Activated CD8-positive, alpha-beta memory T cell treated with anti-CD3 and anti-CD28 coated beads, Interleukin-2, amount 10 ng/mL, durations not matched to agents 7 days and 5 days (primary cell): ENCODE data around the gene LBH. TPM values are rescaled to one million over a fixed set of nuclear protein-coding genes. Genes with fewer than 3 reads are reported as not detected.

Experiments
- ATAC-seq: fragments of 150-1000 bp; cut with Tn5 transposase; one replicate; pipeline ENCODE4 v1.10.0; 2021; ENCODE audit warnings: moderate library complexity
- CTCF ChIA-PET: fragments of 350-600 bp; sonication (Branson Sonifier 250); formaldehyde crosslinking; loops from one replicate; lab custom pipeline; 2021; ENCODE audit warnings: antibody characterized with exemption; lab: Charles Lee
- DNase-seq: peaks from one replicate; pipeline ENCODE4 v3.0.0-alpha.2; 2020
- H3K27ac Mint-ChIP-seq: one replicate; pipeline ENCODE4 v1.8.0; 2021; ENCODE audit warnings: mild to moderate bottlenecking, mixed read lengths
- H3K27me3 Mint-ChIP-seq: one replicate; pipeline ENCODE4 v1.8.0; 2021; ENCODE audit warnings: mixed read lengths
- H3K36me3 Mint-ChIP-seq: one replicate; pipeline ENCODE4 v1.8.0; 2021; ENCODE audit warnings: mild to moderate bottlenecking, mixed read lengths
- H3K4me1 Mint-ChIP-seq: one replicate; pipeline ENCODE4 v1.8.0; 2021; ENCODE audit warnings: mixed read lengths
- H3K4me3 Mint-ChIP-seq: one replicate; pipeline ENCODE4 v1.8.0; 2021; ENCODE audit warnings: mild to moderate bottlenecking, moderate library complexity, mixed read lengths
- H3K9me3 Mint-ChIP-seq: one replicate; pipeline ENCODE4 v1.8.0; 2022; ENCODE audit warnings: low read depth, mixed read lengths
- total RNA-seq, 2 experiments: library from RNA; stranded (reverse); gene quantifications; one replicate each; pipeline ENCODE4 v1.2.3, GENCODE V29; 2021

The LBH gene
- total RNA-seq, 2 experiments from 2014 or later, result 68.5 to 71.5 TPM

GRCh38 chr2:30239986-30240752 lies 8.8 kb downstream of the LBH start:
- no peak for DNase-seq
- H3K4me1 Mint-ChIP-seq, result peaks cover 72% of the 10 kb centered on the region

GRCh38 chr2:30243231-30243630 lies 11.9 kb downstream of the LBH start:
- Mint-ChIP-seq H3K4me1 (peaks cover 45% of the 10 kb centered on the region), H3K27ac (no peak overlapping the region), H3K9me3 (no peaks in the 10 kb centered on the region), H3K36me3 (peaks cover 64% of the 10 kb centered on the region), H3K4me3 (no peak overlapping the region), H3K27me3 (no peaks in the 10 kb centered on the region)
- DNase-seq (no peak), ATAC-seq (no peak)
- CTCF ChIA-PET, result interaction anchor here (2.6 kb wide), 1 partner anchor 34 kb away, joined by 7 read pairs; no protein-coding TSS in a partner anchor

More at GRCh38 chr2:30239986-30240752, 8.8 kb downstream of the LBH start:
- Mint-ChIP-seq H3K4me3 (no peak overlapping the region), H3K36me3 (peaks cover 65% of the 10 kb centered on the region), H3K27ac (no peak overlapping the region), H3K9me3 (peaks cover 4% of the 10 kb centered on the region), H3K27me3 (no peaks in the 10 kb centered on the region)
- ATAC-seq, result no peak
- CTCF ChIA-PET, result interaction anchor here (0.6 to 4.5 kb wide), 19 partner anchors 8 to 207 kb away, joined by 3 to 38 read pairs (median 4); partner anchors contain the start of genes LBH, LCLAT1 and YPEL5

DNA sequence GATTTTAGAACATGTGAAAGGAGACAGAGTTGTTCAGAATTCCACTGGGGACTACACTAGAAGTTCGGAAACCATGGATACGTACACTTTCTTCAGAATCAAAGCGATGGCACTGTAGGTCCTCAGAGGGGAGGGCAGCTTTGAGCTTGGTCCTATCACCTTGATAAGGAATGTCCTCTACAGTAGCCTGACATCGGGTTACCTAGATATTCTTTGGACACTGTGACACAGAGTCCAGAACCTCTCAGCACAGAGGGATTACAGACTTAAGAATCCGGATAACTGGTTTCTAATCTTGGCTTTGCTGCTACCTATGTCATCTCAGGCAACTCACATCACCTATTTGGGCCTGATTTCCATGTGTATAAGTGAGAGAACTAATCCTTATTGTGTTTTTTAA lies 14.0 kb downstream of the LBH start:
- Mint-ChIP-seq H3K9me3 (no peaks in the 10 kb centered on the region), H3K27ac (no peak overlapping the region), H3K27me3 (no peaks in the 10 kb centered on the region), H3K4me3 (no peak overlapping the region), H3K36me3 (peaks cover 49% of the 10 kb centered on the region), H3K4me1 (peaks cover 32% of the 10 kb centered on the region)
- CTCF ChIA-PET, result interaction anchor here (0.9 to 2.6 kb wide), 4 partner anchors 20 to 466 kb away, joined by 3 to 8 read pairs (median 5); no protein-coding TSS in a partner anchor
- ATAC-seq (no peak), DNase-seq (no peak)

DNA sequence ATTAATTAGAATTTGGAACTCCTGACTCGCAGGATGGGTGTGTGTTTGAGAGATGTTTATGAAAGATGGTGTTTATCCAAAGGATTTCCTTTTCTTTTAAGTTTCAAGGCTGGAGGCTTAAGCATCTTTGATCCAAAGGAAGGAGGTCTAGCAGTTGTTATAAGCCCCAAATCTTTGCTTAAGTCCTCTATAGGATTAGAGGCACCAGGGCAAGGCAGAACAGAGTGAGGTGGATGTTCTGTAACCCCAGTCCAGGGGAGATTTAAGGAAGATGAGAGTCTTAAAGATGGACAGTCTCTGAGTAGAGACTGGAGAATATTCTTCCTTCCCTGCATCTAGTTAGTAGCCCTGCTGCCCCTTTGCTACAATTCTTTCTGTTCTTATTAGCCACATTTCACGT lies 17.5 kb downstream of the LBH start:
- Mint-ChIP-seq H3K4me1 (peaks cover 39% of the 10 kb centered on the region), H3K4me3 (no peak overlapping the region), H3K9me3 (no peaks in the 10 kb centered on the region), H3K27ac (no peak overlapping the region), H3K36me3 (peaks cover 48% of the 10 kb centered on the region), H3K27me3 (no peaks in the 10 kb centered on the region)
- ATAC-seq (no peak), DNase-seq (no peak)
- CTCF ChIA-PET, result interaction anchor here (0.6 to 1.0 kb wide), 2 partner anchors 13 to 84 kb away, joined by 3 read pairs; no protein-coding TSS in a partner anchor

- DNase-seq (no peak), ATAC-seq (no peak)
- Mint-ChIP-seq H3K36me3 (peaks cover 46% of the 10 kb centered on the region), H3K4me1 (peaks cover 43% of the 10 kb centered on the region), H3K4me3 (no peak overlapping the region), H3K27me3 (no peaks in the 10 kb centered on the region), H3K27ac (no peak overlapping the region), H3K9me3 (no peaks in the 10 kb centered on the region)
- CTCF ChIA-PET, result interaction anchor here (1.5 kb wide), 1 partner anchor 10 kb away, joined by 4 read pairs; no protein-coding TSS in a partner anchor
Observed at GRCh38 chr2:30249354-30249753, 18.0 kb downstream of the LBH start.

DNA sequence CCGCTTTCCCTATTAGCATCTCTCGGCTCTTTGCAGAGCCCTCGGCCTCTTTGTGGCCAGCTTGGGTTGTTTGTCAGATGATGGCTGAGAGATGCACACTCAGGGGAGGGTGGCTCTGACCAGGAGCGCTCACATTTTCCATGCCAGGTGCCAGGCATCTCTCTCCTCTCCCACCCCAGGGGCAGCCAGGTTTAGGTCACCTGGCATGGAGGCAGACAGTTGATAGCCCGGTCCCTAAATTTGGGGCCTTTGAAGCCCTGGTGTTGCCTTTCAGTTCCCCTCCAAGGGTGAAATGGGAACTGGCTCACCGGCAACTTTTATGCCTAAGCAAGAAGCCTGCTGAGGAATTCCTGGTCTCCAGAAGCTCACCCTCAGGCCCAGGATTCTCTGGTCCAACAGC lies 19.1 kb downstream of the LBH start:
- no peak overlapping the region for H3K27ac Mint-ChIP-seq
- peaks cover 44% of the 10 kb centered on the region for H3K36me3 Mint-ChIP-seq
- H3K4me1 Mint-ChIP-seq, result peaks cover 53% of the 10 kb centered on the region
- no peak for ATAC-seq
- CTCF ChIA-PET, result interaction anchor here (0.5 to 1.7 kb wide), 4 partner anchors 11 to 182 kb away, joined by 3 to 4 read pairs (median 3); no protein-coding TSS in a partner anchor
- DNase-seq, result no peak
- H3K4me3 Mint-ChIP-seq, result no peak overlapping the region
- H3K9me3 Mint-ChIP-seq, result no peaks in the 10 kb centered on the region
- H3K27me3 Mint-ChIP-seq, result no peaks in the 10 kb centered on the region

DNA sequence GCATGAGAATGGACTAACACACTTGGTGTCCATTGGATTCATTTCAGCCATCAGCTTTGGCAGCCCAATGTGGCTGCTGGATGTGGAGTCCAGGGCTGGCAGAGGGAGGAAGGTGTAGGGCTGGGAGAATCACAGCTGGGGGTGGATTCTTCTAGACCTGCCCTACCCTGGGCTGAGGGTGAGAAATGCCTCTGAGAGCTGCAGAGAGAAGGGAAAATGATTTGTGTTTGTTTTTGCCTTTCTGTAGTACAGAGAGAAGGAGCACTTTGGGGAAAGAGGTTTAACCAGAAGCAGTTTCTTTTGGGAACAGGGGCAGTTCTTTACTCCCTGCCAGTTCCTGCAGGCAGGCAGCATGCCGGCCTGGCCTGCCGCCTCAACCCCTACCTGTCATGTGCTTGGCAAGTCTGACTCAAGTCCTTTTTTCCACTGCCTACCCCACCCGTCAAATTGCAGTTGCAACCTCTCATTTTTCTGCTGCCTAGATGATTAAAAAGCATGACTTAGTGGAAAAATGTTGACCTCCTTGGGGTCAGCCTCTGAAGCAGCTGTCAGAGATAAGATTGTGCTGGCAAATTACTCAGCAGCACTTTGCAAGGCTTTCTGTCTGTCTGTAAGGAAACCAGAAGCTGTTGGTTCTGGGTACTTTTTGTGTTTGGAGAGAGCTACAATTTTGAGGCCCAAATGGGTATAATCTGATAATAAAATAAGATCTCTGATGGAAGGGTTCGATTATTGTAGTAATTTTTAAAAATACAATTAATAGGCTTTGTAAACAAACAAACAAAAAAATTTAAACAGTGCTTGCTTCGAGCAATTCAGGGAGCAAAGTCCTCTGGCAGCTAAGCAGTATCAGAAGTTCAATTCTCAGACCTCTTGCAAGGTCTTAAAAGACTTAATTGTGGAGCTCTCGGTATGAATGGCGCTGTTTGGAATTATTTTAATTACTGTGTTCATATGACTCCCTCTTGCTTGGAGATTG lies 21.7 kb downstream of the LBH start:
- CTCF ChIA-PET, result interaction anchor here (0.9 to 6.3 kb wide), 9 partner anchors 9 to 88 kb away, joined by 3 to 38 read pairs (median 3); no protein-coding TSS in a partner anchor
- peak; percentile 86 for ATAC-seq
- Mint-ChIP-seq H3K27ac (peak overlapping the region; percentile 78), H3K36me3 (peaks cover 39% of the 10 kb centered on the region), H3K4me3 (no peak overlapping the region), H3K4me1 (peaks cover 77% of the 10 kb centered on the region), H3K9me3 (no peaks in the 10 kb centered on the region), H3K27me3 (no peaks in the 10 kb centered on the region)
- peak; percentile 80 for DNase-seq

GRCh38 chr2:30253873-30254684 lies 22.7 kb downstream of the LBH start:
- no peaks in the 10 kb centered on the region for H3K27me3 Mint-ChIP-seq
- CTCF ChIA-PET, result interaction anchor here (0.9 to 6.3 kb wide), 7 partner anchors 8 to 90 kb away, joined by 3 to 38 read pairs (median 5); no protein-coding TSS in a partner anchor
- no peak for ATAC-seq
- H3K27ac Mint-ChIP-seq, result peak overlapping the region; percentile 78
- H3K9me3 Mint-ChIP-seq, result no peaks in the 10 kb centered on the region
- peaks cover 77% of the 10 kb centered on the region for H3K4me1 Mint-ChIP-seq
- peaks cover 45% of the 10 kb centered on the region for H3K36me3 Mint-ChIP-seq
- DNase-seq, result no peak
- H3K4me3 Mint-ChIP-seq, result no peak overlapping the region

DNA sequence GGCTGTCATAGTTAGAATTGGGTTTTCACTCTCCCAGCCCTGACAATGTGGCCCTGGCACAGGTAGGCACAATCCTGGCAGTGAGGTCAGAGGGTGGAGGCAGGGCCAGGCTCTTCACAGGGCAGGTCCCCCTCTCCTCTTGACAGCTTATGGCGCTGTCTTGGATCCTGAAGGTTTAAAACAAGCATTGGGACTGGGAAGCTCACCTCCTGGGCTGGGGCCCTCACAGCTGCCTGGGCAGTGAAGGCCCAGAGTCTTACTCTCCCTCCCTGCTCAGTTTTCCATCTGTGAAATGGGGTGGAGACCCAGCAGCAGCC lies 23.3 kb downstream of the LBH start:
- ATAC-seq, result no peak
- no peak overlapping the region for H3K4me3 Mint-ChIP-seq
- peak overlapping the region; percentile 32 for H3K27ac Mint-ChIP-seq

GRCh38 chr2:30255026-30255425 lies 23.7 kb downstream of the LBH start:
- Mint-ChIP-seq H3K4me3 (no peak overlapping the region), H3K36me3 (peaks cover 50% of the 10 kb centered on the region), H3K4me1 (peaks cover 79% of the 10 kb centered on the region), H3K27me3 (no peaks in the 10 kb centered on the region), H3K27ac (peak overlapping the region; percentile 32), H3K9me3 (no peaks in the 10 kb centered on the region)
- DNase-seq (no peak), ATAC-seq (no peak)
- CTCF ChIA-PET, result interaction anchor here (6.3 kb wide), 1 partner anchor 16 kb away, joined by 38 read pairs; no protein-coding TSS in a partner anchor

More for the DNA sequence above, 23.3 kb downstream of the LBH start:
- H3K4me1 Mint-ChIP-seq, result peaks cover 77% of the 10 kb centered on the region
- peaks cover 46% of the 10 kb centered on the region for H3K36me3 Mint-ChIP-seq
- DNase-seq, result no peak
- no peaks in the 10 kb centered on the region for H3K9me3 Mint-ChIP-seq
- H3K27me3 Mint-ChIP-seq, result no peaks in the 10 kb centered on the region
- CTCF ChIA-PET, result interaction anchor here (6.3 kb wide), 1 partner anchor 16 kb away, joined by 38 read pairs; no protein-coding TSS in a partner anchor

GRCh38 chr2:30255466-30256408 lies 24.4 kb downstream of the LBH start:
- no peak overlapping the region for H3K4me3 Mint-ChIP-seq
- ATAC-seq, result no peak
- no peaks in the 10 kb centered on the region for H3K9me3 Mint-ChIP-seq
- H3K4me1 Mint-ChIP-seq, result peaks cover 83% of the 10 kb centered on the region
- CTCF ChIA-PET, result interaction anchor here (1.0 to 6.3 kb wide), 2 partner anchors 17 to 22 kb away, joined by 3 to 38 read pairs; no protein-coding TSS in a partner anchor
- DNase-seq, result no peak
- H3K27ac Mint-ChIP-seq, result peak overlapping the region; percentile 35
- H3K36me3 Mint-ChIP-seq, result peaks cover 57% of the 10 kb centered on the region
- no peaks in the 10 kb centered on the region for H3K27me3 Mint-ChIP-seq
